Measurements from ENCODE around the gene LARGE1. TPM values are rescaled to one million over a fixed set of nuclear protein-coding genes. Genes with fewer than 3 reads are reported as not detected.

Gene LARGE1
- total and polyA plus RNA-seq, 2 of the 4 experiments (the other 2 are of a cell fraction), result 6.2 to 12.4 TPM

DNA sequence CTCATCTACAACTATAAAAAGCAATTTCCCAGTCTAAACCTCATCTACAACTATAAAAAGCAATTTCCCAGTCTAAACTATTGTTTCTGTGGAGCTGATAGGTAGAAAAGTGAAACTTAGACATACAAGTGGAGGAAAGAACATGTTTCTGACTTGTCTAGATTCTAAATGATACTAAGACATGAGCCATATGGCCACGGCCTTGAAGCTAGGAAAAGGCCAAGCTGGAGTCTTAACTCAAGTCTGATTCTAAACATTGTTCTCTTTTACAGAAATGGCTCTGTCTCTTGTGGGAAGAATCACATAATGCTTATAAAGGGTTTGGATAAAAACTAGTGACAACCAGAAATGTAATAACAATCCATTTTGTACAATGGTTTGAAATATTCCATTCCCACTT, 43.8 kb upstream of the LARGE1 start:
- no peak overlapping the region for H3K23ac ChIP-seq (ENCODE audit: low read depth, low read length)
- H4K20me1 ChIP-seq (ENCODE audit: insufficient read depth, low read length), result no peaks in the 10 kb centered on the region
- H4K8ac ChIP-seq (ENCODE audit: low read depth in 2 of 2, low read length in 2 of 2), result no peak overlapping the region
- TF ChIP-seq MAZ (IDR thresholded peaks at IDR 0.05; ENCODE audit: borderline replicate concordance, low read depth, low read length), result no peak
- TF ChIP-seq RCOR1 (IDR thresholded peaks at IDR 0.05; ENCODE audit: insufficient replicate concordance, low read length), result no peak
- no peak for TF ChIP-seq FOS (IDR thresholded peaks at IDR 0.05; ENCODE audit: low read depth, low read length)
- TF ChIP-seq RFX5 (IDR thresholded peaks at IDR 0.05; ENCODE audit: low read depth, low read length), result no peak
- no peak for TF ChIP-seq CEBPB (IDR thresholded peaks at IDR 0.05; ENCODE audit: low read depth, low read length)
- no peak for TF ChIP-seq USF2 (IDR thresholded peaks at IDR 0.05; ENCODE audit: low read depth, low read length)
- TF ChIP-seq CHD1 (IDR thresholded peaks at IDR 0.05; ENCODE audit: low read depth, low read length), result no peak
- no peak for TF ChIP-seq MAFK (IDR thresholded peaks at IDR 0.05; ENCODE audit: low read depth, low read length)
- no peak for TF ChIP-seq RAD21 (IDR thresholded peaks at IDR 0.05; ENCODE audit: low read length)
- TF ChIP-seq NFE2L2 (IDR thresholded peaks at IDR 0.05; ENCODE audit: low read depth, low read length), result no peak
- TF ChIP-seq, protein P1, sequence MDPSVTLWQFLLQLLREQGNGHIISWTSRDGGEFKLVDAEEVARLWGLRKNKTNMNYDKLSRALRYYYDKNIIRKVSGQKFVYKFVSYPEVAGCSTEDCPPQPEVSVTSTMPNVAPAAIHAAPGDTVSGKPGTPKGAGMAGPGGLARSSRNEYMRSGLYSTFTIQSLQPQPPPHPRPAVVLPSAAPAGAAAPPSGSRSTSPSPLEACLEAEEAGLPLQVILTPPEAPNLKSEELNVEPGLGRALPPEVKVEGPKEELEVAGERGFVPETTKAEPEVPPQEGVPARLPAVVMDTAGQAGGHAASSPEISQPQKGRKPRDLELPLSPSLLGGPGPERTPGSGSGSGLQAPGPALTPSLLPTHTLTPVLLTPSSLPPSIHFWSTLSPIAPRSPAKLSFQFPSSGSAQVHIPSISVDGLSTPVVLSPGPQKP (IDR thresholded peaks at IDR 0.05; ENCODE audit: borderline replicate concordance, low read depth, low read length), result no peak
- no peak for TF ChIP-seq SMC3 (IDR thresholded peaks at IDR 0.05; ENCODE audit: low read depth, low read length)
- no peak overlapping the region for H2BK20ac ChIP-seq (ENCODE audit: low read depth, low read length)
- no peak overlapping the region for H2AFZ ChIP-seq (replicated peaks; ENCODE audit: low read length, poor library complexity)
- H3K56ac ChIP-seq (ENCODE audit: extremely low read depth, insufficient read depth, low read length), result no peak overlapping the region
- H3K27me3 ChIP-seq (ENCODE audit: control insufficient read depth, insufficient read depth, low read length), result no peaks in the 10 kb centered on the region
- H3K14ac ChIP-seq (replicated peaks; ENCODE audit: low read depth, low read length), result no peak overlapping the region
- ATAC-seq (ENCODE audit: low read depth), result no peak
- no peak overlapping the region for H2AK9ac ChIP-seq (replicated peaks; ENCODE audit: low read depth, low read length, poor library complexity)
- no peaks in the 10 kb centered on the region for H3K9me3 ChIP-seq (ENCODE audit: control insufficient read depth, insufficient read depth, low read length)
- no peak overlapping the region for H3K4ac ChIP-seq (ENCODE audit: low read depth, low read length)
- no peak overlapping the region for H2AK5ac ChIP-seq (ENCODE audit: low read depth, low read length)
- no TSS peak for BruUV-seq (replicated peaks)
- in situ Hi-C loops (cut with MboI; ENCODE audit: low sequenced_read_pairs), result no loop called here
- H2BK15ac ChIP-seq (ENCODE audit: low read depth, low read length), result no peak overlapping the region
- no peak overlapping the region for H4K5ac ChIP-seq (ENCODE audit: low read depth, low read length)
- H3K79me1 ChIP-seq (ENCODE audit: low read depth in 1 of 2, low read length in 2 of 2), result no peaks in the 10 kb centered on the region
- no peak overlapping the region for H3K4me2 ChIP-seq (ENCODE audit: low read depth, low read length)
- H3K27ac ChIP-seq (ENCODE audit: insufficient read depth, low read length), result no peak overlapping the region
- DNase-seq, result no peak
- POLR2A ChIA-PET (ENCODE audit: unreplicated experiment), result no interaction called here
- no peaks in the 10 kb centered on the region for H3K4me1 ChIP-seq (ENCODE audit: control insufficient read depth, insufficient read depth, low read length)
- 20% methylated on average over 1 of the region's 1 CpG; no CpG with 5 or more reads in 1 of the 2 experiments for WGBS, 2 experiments (ENCODE audit: extremely low coverage in 2 of 2, insufficient read length in 1 of 2)
- no peaks in the 10 kb centered on the region for H3K36me3 ChIP-seq (ENCODE audit: control insufficient read depth, insufficient read depth, low read length)
- no peaks in the 10 kb centered on the region for H3K9me1 ChIP-seq (ENCODE audit: insufficient read depth, low read length)
- intact Hi-C loops (cut with micrococcal nuclease), result no loop called here
- CTCF ChIA-PET, result no interaction called here
- dilution Hi-C loops (cut with HindIII; ENCODE audit: low sequenced_read_pairs, unreplicated experiment), result no loop called here
- H3K18ac ChIP-seq (ENCODE audit: low read depth, low read length), result no peak overlapping the region
- H2BK5ac ChIP-seq (ENCODE audit: low read depth, low read length, poor library complexity, severe bottlenecking), result no peak overlapping the region
- no peak overlapping the region for H4K91ac ChIP-seq (ENCODE audit: insufficient read depth, low read depth, low read length)
- H3K9ac ChIP-seq (ENCODE audit: low read depth, low read length), result no peak overlapping the region
- H3K4me3 ChIP-seq (ENCODE audit: insufficient read depth, low read depth, low read length), result no peak overlapping the region
- H2BK120ac ChIP-seq (ENCODE audit: low read depth, low read length), result no peak overlapping the region

All from IMR-90 (cell line).